GM10248 (cell line): ENCODE measurements around the gene CTNNA3.

Experiments
- CTCF ChIA-PET: fragments of 300-600 bp; sonication (Branson Sonifier 250); formaldehyde crosslinking; extraction: SDS; loops from one replicate; lab custom pipeline; 2021; ENCODE audit warnings: antibody characterized with exemption; lab: Yijun Ruan, JAX
- POLR2A ChIA-PET: fragments of 350-650 bp; sonication (Branson Sonifier 250); formaldehyde crosslinking; extraction: SDS; loops from one replicate; lab custom pipeline; 2020; ENCODE audit warnings: antibody characterized with exemption; lab: Yijun Ruan, JAX
- DNase-seq: peaks from one replicate; pipeline ENCODE4 v3.0.0; 2012; ENCODE audit errors: extremely low spot score
- TF ChIP-seq, protein P1 (sequence below): IDR thresholded peaks from 2 replicates; pipeline ENCODE4 v1.5.1; 2012; ENCODE audit warnings: mild to moderate bottlenecking, low read depth; ENCODE audit errors: extremely low read depth, missing control alignments, control extremely low read depth

The CTNNA3 gene

DNA sequence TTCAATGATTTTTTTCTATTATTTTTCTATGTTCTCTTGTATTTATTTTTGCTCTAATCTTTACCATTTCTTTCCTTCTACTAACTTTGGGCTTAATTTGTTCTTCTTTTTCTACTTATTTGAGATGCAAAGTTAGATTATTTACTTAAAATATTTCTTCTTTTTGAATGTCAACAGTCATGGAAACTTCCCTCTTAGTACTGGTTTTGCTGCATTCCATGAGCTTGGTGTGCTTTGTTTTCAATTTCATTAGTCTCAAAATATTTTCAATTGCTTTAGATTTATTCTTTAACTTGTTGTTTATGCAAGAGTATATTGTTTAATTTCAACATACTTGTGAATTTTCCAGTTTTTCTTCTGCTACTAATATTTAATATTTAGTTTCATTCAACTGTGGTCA, 539.8 kb downstream of the CTNNA3 start:
- TF ChIP-seq, protein P1, sequence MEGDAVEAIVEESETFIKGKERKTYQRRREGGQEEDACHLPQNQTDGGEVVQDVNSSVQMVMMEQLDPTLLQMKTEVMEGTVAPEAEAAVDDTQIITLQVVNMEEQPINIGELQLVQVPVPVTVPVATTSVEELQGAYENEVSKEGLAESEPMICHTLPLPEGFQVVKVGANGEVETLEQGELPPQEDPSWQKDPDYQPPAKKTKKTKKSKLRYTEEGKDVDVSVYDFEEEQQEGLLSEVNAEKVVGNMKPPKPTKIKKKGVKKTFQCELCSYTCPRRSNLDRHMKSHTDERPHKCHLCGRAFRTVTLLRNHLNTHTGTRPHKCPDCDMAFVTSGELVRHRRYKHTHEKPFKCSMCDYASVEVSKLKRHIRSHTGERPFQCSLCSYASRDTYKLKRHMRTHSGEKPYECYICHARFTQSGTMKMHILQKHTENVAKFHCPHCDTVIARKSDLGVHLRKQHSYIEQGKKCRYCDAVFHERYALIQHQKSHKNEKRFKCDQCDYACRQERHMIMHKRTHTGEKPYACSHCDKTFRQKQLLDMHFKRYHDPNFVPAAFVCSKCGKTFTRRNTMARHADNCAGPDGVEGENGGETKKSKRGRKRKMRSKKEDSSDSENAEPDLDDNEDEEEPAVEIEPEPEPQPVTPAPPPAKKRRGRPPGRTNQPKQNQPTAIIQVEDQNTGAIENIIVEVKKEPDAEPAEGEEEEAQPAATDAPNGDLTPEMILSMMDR: no peak
- CTCF ChIA-PET: interaction anchor here (1.2 to 1.5 kb wide), 2 partner anchors 10 to 15 kb away, joined by 3 read pairs; no protein-coding TSS in a partner anchor
- no peak for DNase-seq
- POLR2A ChIA-PET: no interaction called here

GRCh38 chr10:67151471-67151870, 544.5 kb downstream of the CTNNA3 start:
- CTCF ChIA-PET: interaction anchor here (1.2 kb wide), 1 partner anchor 370 kb away, joined by 3 read pairs; no protein-coding TSS in a partner anchor
- POLR2A ChIA-PET: no interaction called here
- no peak for DNase-seq
- TF ChIP-seq, protein P1: no peak

- POLR2A ChIA-PET: no interaction called here
- TF ChIP-seq, protein P1: no peak
- no peak for DNase-seq
- CTCF ChIA-PET: no interaction called here
These were observed 551.5 kb downstream of the CTNNA3 start for GRCh38 chr10:67144530-67144929.

DNA sequence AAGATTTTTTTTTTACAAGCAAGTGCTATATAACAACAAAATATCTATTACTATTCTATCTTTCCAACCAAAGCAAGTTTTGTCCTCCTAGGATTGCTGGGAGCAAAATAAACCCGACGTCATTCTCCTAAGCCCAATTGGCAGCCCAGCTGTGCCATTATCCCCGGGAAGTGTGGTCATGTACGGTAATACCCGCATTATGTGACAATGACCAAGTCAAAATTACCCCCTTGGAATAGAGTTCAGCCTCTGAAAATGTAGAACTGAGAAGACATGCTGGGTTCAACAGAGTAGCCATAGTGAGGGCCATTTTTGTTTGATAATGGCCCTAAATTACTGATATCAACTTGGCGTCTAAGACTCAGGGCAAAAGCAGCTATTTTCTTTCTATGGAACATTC, 554.7 kb downstream of the CTNNA3 start:
- CTCF ChIA-PET: interaction anchor here (1.0 to 1.7 kb wide), 4 partner anchors 9 to 21 kb away, joined by 3 to 6 read pairs (median 3); no protein-coding TSS in a partner anchor

GRCh38 chr10:67140641-67141040, 555.4 kb downstream of the CTNNA3 start:
- CTCF ChIA-PET: interaction anchor here (1.0 to 1.7 kb wide), 5 partner anchors 8 to 21 kb away, joined by 3 to 6 read pairs (median 3); no protein-coding TSS in a partner anchor
- POLR2A ChIA-PET: no interaction called here
- TF ChIP-seq, protein P1: no peak
- DNase-seq: no peak

More for the DNA sequence above, 554.7 kb downstream of the CTNNA3 start:
- POLR2A ChIA-PET: no interaction called here
- DNase-seq: no peak
- TF ChIP-seq, protein P1: no peak

DNA sequence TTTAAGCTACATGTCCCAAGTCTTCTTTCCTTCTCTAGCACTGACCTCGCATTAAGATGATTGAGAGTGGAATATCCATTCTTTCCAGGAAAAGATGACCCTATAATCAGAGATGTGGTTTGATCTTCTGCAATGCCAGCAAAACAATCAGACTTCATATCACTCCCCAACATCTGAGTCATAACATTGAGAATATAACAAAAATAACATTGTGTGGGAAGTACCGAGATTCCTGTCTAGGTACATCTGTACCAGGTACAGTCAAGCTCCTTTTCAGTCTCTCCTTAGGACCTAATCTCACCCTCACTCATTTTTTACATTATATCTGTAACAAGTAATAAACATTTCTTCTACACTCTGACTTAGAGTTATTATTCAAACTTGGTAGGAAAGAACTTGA, 568.6 kb downstream of the CTNNA3 start:
- TF ChIP-seq, protein P1: no peak
- DNase-seq: no peak
- CTCF ChIA-PET: interaction anchor here (1.3 to 1.5 kb wide), 3 partner anchors 11 to 14 kb away, joined by 3 to 6 read pairs (median 4); no protein-coding TSS in a partner anchor
- POLR2A ChIA-PET: no interaction called here
